PC-9 (cell line): ENCODE results near the gene CCT5. TPM values are rescaled to one million over a fixed set of nuclear protein-coding genes. Genes with fewer than 3 reads are reported as not detected.

ENCODE experiments used
- BruUV-seq: library from RNA; stranded (reverse); fragments of 400-500 nt; replicated peaks from 2 replicates; lab custom pipeline; 2021; lab: Mats Ljungman, UMichigan
- CTCF ChIA-PET: fragments of 300-600 bp; sonication (Branson Sonifier 250); formaldehyde crosslinking; loops from one replicate; lab custom pipeline; 2022; ENCODE audit warnings: antibody characterized with exemption; lab: Charles Lee
- POLR2A ChIA-PET: fragments of 300-600 bp; sonication (Branson Sonifier 250); formaldehyde crosslinking; loops from one replicate; lab custom pipeline; 2022; ENCODE audit warnings: antibody characterized with exemption; ENCODE audit not compliant: unreplicated experiment; lab: Charles Lee
- DNase-seq, 2 experiments: peaks; one replicate each; pipeline versions ENCODE4 v3.0.0 to v3.0.0-alpha.2; 2015 to 2022; ENCODE audit warnings: mixed read lengths in 1 of 2
- H2AFZ ChIP-seq: fragments of 200-600 bp; sonication (generic); 2 replicates; pipeline ENCODE4 v1.8.1; 2017; ENCODE audit warnings: antibody characterized with exemption
- H3F3A ChIP-seq: fragments of 200-600 bp; sonication (generic); 2 replicates; pipeline ENCODE4 v1.8.1; 2017; ENCODE audit warnings: antibody characterized with exemption, mild to moderate bottlenecking, low read depth; ENCODE audit not compliant: insufficient read depth
- H3K27ac ChIP-seq: fragments of 200-600 bp; sonication (generic); 2 replicates; pipeline ENCODE4 v1.6.1; 2016; ENCODE audit warnings: mixed run types
- H3K27me3 ChIP-seq: fragments of 200-600 bp; sonication (generic); 2 replicates; pipeline ENCODE4 v1.6.1; 2016; ENCODE audit warnings: low read depth, mixed run types; ENCODE audit not compliant: insufficient read depth
- H3K36me3 ChIP-seq: fragments of 200-600 bp; sonication (generic); 2 replicates; pipeline ENCODE4 v1.6.1; 2016; ENCODE audit warnings: low read depth, mixed run types
- H3K4me1 ChIP-seq: fragments of 200-600 bp; sonication (generic); replicated peaks from 2 replicates; pipeline ENCODE4 v1.6.1; 2016; ENCODE audit warnings: mixed run types; ENCODE audit not compliant: insufficient read depth
- H3K4me2 ChIP-seq: fragments of 200-600 bp; sonication (generic); 2 replicates; pipeline ENCODE4 v1.6.1; 2017; ENCODE audit warnings: mixed run types
- H3K4me3 ChIP-seq: fragments of 200-600 bp; sonication (generic); 2 replicates; pipeline ENCODE4 v1.6.1; 2016; ENCODE audit warnings: mixed run types
- H3K79me2 ChIP-seq: fragments of 200-600 bp; sonication (generic); 2 replicates; pipeline ENCODE4 v1.6.1; 2017; ENCODE audit warnings: low read depth, mixed run types
- H3K9me2 ChIP-seq: fragments of 200-600 bp; sonication (generic); 2 replicates; pipeline ENCODE4 v1.8.1; 2017; ENCODE audit warnings: mild to moderate bottlenecking; ENCODE audit not compliant: insufficient read depth
- H3K9me3 ChIP-seq: fragments of 200-600 bp; sonication (generic); 2 replicates; pipeline ENCODE4 v1.8.1; 2016; ENCODE audit warnings: low read depth; ENCODE audit not compliant: insufficient read depth
- H4K20me1 ChIP-seq: fragments of 200-600 bp; sonication (generic); 2 replicates; pipeline ENCODE4 v1.8.1; 2017; ENCODE audit not compliant: insufficient read depth
- CTCF ChIP-seq: fragments of 200-600 bp; sonication (generic); conservative IDR thresholded peaks from 2 replicates; pipeline ENCODE4 v1.6.1; 2017; ENCODE audit warnings: mixed run types, antibody characterized with exemption, mild to moderate bottlenecking, moderate library complexity
- EZH2 ChIP-seq: fragments of 200-600 bp; sonication (generic); IDR thresholded peaks from 2 replicates; pipeline ENCODE4 v1.8.0; 2017; ENCODE audit warnings: antibody characterized with exemption, low read depth
- intact Hi-C: fragments of 100-400 bp; cut with micrococcal nuclease; formaldehyde crosslinking; loops from one replicate; pipeline ENCODE4 v1.10.0; 2022; ENCODE audit not compliant: unreplicated experiment
- total RNA-seq: library from RNA; stranded (reverse); gene quantifications from 2 replicates; pipeline ENCODE4 v1.2.3, GENCODE V29; 2021

CCT5 gene
- total RNA-seq, 1 experiment from 2014 or later, result 831 TPM

GRCh38 chr5:10229306-10230048 is 20.6 kb upstream of the CCT5 start:
- no peak overlapping the region for H3K4me2 ChIP-seq
- ChIA-PET POLR2A (no interaction called here), CTCF (no interaction called here)
- TF ChIP-seq EZH2, result no peak
- no peak for TF ChIP-seq CTCF
- intact Hi-C loops, result no loop called here
- no peak overlapping the region for H3K27ac ChIP-seq
- no peaks in the 10 kb centered on the region for H3K9me3 ChIP-seq
- H3K9me2 ChIP-seq, result no peaks in the 10 kb centered on the region; the same call in 1 of the 2 replicates
- H3K79me2 ChIP-seq, result no peaks in the 10 kb centered on the region
- DNase-seq, result no peak
- no peaks in the 10 kb centered on the region for H3F3A ChIP-seq
- H4K20me1 ChIP-seq, result no peaks in the 10 kb centered on the region
- H3K36me3 ChIP-seq, result no peaks in the 10 kb centered on the region
- H3K4me3 ChIP-seq, result no peak overlapping the region
- H3K27me3 ChIP-seq, result no peaks in the 10 kb centered on the region
- no peak overlapping the region for H2AFZ ChIP-seq
- H3K4me1 ChIP-seq, result peaks cover 6% of the 10 kb centered on the region; the same call in 1 of the 2 replicates
- no TSS peak for BruUV-seq

DNA sequence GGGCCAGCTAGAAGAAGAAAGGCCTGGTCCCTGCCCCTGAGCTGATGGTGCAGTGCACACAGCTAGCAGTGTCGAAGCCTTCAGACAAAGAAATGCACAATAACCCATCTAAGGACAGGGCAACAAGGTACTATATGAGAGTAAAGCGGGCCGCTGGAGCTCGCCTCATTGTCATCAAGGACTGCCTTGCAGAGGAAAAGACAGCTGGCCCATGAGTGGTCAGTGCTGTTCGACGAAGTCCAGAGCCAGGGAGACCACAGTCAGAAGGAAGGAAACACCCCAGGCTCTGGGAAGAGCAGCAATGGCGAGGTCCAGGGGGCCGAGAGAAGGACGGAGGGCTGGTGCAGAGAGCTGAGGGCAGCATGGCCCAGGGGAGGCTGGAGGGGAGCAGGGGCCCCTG is 17.7 kb upstream of the CCT5 start:
- no peak for TF ChIP-seq CTCF
- no peak for TF ChIP-seq EZH2

GRCh38 chr5:10233011-10233410 is 17.1 kb upstream of the CCT5 start:
- ChIA-PET CTCF (interaction anchor here (0.6 kb wide), 2 partner anchors 88 to 685 kb away, joined by 3 read pairs; no protein-coding TSS in a partner anchor), POLR2A (no interaction called here)
- Histone ChIP-seq H2AFZ (no peak overlapping the region), H3K4me3 (no peak overlapping the region), H3K9me2 (no peaks in the 10 kb centered on the region; the same call in 1 of the 2 replicates), H4K20me1 (no peaks in the 10 kb centered on the region), H3K36me3 (no peaks in the 10 kb centered on the region), H3K4me1 (peaks cover 6% of the 10 kb centered on the region; the same call in 1 of the 2 replicates), H3K4me2 (no peak overlapping the region), H3K27me3 (no peaks in the 10 kb centered on the region), H3F3A (peaks cover 6% of the 10 kb centered on the region; the same call in 1 of the 2 replicates), H3K9me3 (no peaks in the 10 kb centered on the region), H3K27ac (no peak overlapping the region), H3K79me2 (no peaks in the 10 kb centered on the region)
- BruUV-seq, result no TSS peak
- DNase-seq, result no peak
- no peak for TF ChIP-seq EZH2
- TF ChIP-seq CTCF, result no peak
- intact Hi-C loops, result no loop called here

More for the DNA sequence above, 17.7 kb upstream of the CCT5 start:
- H3K27ac ChIP-seq, result no peak overlapping the region
- H3K4me3 ChIP-seq, result no peak overlapping the region
- no peak overlapping the region for H2AFZ ChIP-seq
- peaks cover 6% of the 10 kb centered on the region; the same call in 1 of the 2 replicates for H3K4me1 ChIP-seq
- H3K9me3 ChIP-seq, result no peaks in the 10 kb centered on the region
- POLR2A ChIA-PET, result no interaction called here
- no TSS peak for BruUV-seq
- DNase-seq, result no peak
- CTCF ChIA-PET, result interaction anchor here (0.6 kb wide), 1 partner anchor 685 kb away, joined by 3 read pairs; no protein-coding TSS in a partner anchor
- peaks cover 6% of the 10 kb centered on the region; the same call in 1 of the 2 replicates for H3F3A ChIP-seq
- no peaks in the 10 kb centered on the region for H4K20me1 ChIP-seq
- intact Hi-C loops, result no loop called here
- no peak overlapping the region for H3K4me2 ChIP-seq
- no peaks in the 10 kb centered on the region for H3K27me3 ChIP-seq
- H3K9me2 ChIP-seq, result no peaks in the 10 kb centered on the region; the same call in 1 of the 2 replicates
- no peaks in the 10 kb centered on the region for H3K79me2 ChIP-seq
- H3K36me3 ChIP-seq, result no peaks in the 10 kb centered on the region
